GM19099 (cell line): ENCODE results near the gene ABI3BP.

Source experiments
- POLR2A ChIP-seq: IDR thresholded peaks from 3 replicates; pipeline ENCODE4 v1.6.1; 2011; ENCODE audit warnings: low read depth; ENCODE audit not compliant: insufficient read length; ENCODE audit errors: extremely low read depth

The ABI3BP gene

DNA sequence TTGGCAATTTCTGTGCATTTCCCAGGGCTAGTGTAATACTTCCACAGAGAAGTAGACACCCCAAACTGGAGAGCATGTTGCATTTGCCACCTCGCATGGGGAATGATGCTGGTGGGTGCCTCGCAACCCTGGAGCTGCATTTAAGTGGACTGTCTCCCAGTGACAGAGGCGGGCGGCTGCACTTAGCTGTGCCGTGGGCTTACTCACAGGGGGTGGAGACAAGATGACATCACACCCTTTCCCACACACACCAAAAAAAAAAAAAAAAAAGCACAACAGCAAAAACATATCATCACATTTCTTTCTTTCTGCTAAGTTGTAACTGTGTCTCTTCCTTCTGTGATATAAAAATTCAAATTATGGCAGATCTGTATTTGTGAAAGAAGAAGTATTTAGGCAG, at the start of gene ABI3BP:
TSS of gene ABI3BP (minus strand) at position 113 of the 400 bp plus-strand sequence. CDS start at position 76, 37 bp downstream.
- TF ChIP-seq POLR2A: no peak

GRCh38 chr3:101039285-101039684, 46.1 kb upstream of the ABI3BP start:
- TF ChIP-seq POLR2A: no peak

DNA sequence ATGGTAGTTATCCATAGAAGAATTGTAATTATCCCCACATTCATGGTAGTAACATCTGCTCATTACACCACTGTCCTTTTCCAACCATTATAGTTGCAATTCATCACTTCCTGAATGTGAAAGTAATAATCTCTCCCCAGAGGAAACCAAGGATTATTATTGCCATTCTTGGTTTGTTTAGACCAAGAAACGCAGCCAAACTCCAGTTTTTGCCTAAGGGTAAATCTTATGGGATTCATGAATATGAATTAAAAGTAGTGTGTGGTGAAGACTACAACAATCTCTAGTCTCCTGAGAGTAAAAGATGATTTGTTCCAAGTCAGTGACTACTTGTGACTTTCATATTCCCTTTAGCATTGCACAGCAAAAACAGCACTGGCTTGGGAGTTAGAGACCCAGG, 45.7 kb upstream of the ABI3BP start:
- TF ChIP-seq POLR2A: no peak

GRCh38 chr3:101038393-101038792, 45.2 kb upstream of the ABI3BP start:
- no peak for TF ChIP-seq POLR2A

DNA sequence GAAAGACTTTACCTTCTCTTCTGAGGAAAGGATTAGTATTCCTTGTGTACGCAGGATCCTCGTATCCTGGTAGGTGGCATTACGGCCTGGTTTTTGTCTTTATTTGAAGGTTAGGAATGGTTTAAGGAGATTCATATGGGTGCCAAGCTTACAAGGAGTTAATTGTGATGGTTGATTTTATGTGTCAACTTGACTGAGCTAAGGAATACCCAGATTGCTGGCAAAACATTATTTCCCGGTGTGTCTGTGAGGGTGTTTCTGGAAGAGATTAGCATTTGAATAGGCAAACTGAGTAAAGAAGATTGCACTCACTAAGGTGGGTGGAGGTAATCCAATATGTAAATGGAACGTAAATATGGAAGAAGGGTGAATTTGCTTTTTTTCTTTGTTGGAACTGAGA, 44.4 kb upstream of the ABI3BP start:
- TF ChIP-seq POLR2A: no peak

GRCh38 chr3:101036676-101037075, 43.5 kb upstream of the ABI3BP start:
- TF ChIP-seq POLR2A: no peak

DNA sequence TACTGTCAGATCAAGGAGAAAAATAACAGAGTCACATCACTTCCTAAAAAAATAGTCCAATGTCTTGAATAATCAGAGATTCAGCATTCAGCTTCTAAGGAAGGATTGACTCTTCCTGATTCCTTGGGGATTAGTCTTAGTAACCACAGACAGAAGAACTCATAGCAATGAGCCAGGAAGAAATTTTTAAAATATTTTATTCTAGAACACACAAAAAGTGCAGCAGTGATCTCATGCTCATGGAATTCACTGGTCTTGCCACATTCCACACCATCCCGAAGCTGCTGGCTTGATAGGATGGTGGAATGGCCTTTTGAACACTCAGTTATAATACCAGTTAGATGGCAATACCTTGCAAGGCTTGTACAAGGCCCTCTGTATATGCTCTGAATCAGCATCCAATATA, 43.0 kb upstream of the ABI3BP start:
- TF ChIP-seq POLR2A: no peak

GRCh38 chr3:101027286-101027685, 34.1 kb upstream of the ABI3BP start:
- no peak for TF ChIP-seq POLR2A

DNA sequence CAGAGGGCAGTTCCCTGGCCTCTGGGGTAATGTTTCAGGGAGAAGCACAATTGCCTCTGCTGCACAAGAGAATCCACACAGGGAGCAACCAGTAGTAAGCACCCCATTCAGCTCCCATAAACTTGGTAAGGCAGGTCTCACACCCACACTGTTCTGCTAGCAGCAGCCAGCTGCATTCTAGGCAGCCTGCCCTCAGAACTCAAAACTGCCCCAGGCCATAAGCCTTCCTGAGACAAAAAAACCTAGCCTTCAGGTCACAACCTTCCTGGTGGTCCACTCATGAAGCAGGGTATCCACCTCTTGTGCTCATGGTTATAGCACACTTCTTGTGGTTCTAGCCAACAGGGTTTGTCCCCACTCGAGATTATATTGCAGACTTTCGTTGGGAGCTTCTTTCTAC, 33.7 kb upstream of the ABI3BP start:
- no peak for TF ChIP-seq POLR2A

- no peak for TF ChIP-seq POLR2A
These were observed 33.0 kb upstream of the ABI3BP start for GRCh38 chr3:101026244-101026643.

- TF ChIP-seq POLR2A: no peak
These were observed 27.3 kb upstream of the ABI3BP start for GRCh38 chr3:101020351-101021015.

GRCh38 chr3:101017017-101017416, 23.8 kb upstream of the ABI3BP start:
- TF ChIP-seq POLR2A: no peak

DNA sequence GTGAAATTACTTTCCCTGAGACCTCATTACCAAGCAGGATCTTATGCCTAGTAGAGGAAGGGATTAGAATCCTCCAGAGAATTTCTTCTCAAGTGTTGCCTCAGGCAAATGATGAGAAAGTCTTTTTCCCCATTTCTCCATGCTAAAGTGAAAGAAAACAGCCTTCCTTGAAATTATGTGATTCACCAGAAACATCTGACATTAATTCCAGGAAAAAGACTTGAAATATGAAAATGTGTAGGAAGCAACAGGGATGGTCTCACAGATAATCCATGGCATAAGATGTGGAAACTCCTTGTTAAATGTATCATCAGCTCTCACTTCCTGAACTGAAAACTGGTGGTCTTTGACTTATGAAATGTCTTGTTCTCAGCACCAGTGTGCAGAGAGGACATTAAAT, 17.9 kb upstream of the ABI3BP start:
- no peak for TF ChIP-seq POLR2A

GRCh38 chr3:101010296-101010695, 17.1 kb upstream of the ABI3BP start:
- no peak for TF ChIP-seq POLR2A

DNA sequence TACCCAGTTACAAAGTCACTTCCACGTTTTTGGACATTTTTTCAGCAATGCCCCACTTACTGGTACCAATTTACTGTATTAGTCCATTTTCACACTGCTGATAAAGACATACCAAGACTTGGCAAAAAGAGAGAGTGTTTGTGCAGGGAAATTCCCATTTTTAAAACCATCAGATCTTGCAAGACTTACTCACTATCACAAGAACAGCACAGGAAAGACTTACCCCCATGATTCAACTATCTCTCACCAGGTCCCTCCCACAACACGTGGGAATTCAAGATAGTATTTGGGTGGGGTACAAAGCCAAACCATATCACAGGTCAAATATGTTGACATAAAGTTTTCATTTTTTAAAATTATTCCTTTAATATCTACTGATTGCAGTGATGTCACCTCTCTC, 16.2 kb upstream of the ABI3BP start:
- no peak for TF ChIP-seq POLR2A

GRCh38 chr3:100999160-100999559, 5.9 kb upstream of the ABI3BP start:
- TF ChIP-seq POLR2A: no peak

DNA sequence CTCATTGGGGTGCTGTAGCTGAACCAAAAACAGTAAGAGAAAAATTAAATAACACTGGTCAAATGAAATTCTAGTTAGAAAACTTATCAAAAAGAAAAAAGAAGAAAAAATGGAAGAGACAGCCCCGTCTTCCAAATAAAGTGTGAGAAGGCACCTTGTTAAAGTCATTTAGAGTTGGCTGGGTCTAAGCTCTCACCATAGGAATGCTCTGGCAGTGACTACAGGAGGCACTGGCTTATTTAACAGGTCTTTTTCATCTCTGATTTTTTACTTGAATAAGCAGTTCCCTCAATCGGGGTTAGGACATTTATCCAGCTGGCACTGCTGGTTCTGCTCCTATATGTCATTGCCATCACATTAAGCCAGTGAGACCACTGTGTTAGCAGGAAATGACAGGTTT, 1.6 kb upstream of the ABI3BP start:
- no peak for TF ChIP-seq POLR2A
